ENCODE results near the gene VAMP2.
A peak's percentile ranks its signal among the peaks of the same experiment; 100 is the strongest.

VAMP2 gene

DNA sequence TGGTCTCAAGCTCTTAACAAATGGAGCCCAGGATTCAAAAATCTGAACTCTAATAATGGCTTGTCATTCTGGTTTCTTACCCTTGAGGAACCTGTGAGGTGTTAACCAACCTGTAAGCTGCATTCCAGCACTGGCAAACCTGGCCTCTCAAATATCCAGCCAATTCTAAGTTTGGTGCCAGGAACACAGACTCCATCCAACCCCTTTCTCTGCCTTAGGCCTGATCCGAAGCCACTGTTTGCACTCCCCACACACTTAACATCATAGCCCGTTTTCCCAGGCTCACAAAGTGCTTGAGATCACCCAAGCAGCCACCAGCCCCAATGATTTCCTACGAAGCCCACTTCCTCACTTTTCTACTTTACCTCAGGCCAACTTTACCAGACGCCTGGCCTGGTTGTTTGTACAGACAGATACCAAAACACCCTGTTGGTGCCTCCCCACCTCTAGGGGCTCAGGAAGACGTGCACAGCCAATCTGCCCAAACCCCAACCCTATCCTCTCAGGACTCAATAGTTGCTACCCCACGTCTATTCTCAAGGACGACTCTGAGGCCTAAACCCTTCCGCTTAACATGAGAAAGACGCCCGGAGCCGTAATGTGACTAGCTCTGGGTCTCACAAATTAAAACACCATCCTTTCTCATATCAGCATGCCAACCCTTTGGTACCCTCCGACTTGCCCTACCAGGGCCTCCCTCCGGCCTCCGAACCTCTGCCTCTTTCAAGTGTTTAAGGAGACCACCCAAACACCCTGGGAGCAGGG is 7.3 kb downstream of the VAMP2 start:
- no peak for DNase-seq (ENCODE audit: low read depth in 2 of 2)

DNA sequence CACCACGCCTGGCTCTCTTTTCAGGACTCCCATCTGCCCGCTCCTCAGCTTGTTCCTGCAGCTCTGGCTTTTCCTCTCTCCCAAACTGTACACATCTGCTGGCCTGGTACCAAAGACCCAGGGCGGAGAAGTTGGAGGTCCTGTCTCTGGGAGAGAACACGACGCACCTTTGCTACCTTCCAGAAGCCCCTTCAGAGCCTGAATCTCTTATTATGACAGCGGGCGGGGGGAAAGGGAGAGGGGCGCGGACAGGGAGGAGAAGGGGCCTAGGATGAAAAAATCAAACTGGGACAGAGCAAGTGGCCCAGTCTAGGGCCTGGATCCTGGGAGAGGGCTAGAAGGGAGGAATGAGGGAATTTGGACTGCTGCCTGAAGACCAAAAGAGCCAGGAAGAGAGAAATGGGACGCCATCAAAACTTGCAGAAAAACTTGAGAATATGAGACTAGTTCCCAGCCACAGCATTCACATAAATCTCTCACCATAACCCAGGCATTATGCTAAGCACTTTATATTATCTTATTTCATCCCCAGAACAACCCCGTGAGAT is 8.1 kb downstream of the VAMP2 start:
- no peak for DNase-seq (ENCODE audit: low read depth in 2 of 2)

DNA sequence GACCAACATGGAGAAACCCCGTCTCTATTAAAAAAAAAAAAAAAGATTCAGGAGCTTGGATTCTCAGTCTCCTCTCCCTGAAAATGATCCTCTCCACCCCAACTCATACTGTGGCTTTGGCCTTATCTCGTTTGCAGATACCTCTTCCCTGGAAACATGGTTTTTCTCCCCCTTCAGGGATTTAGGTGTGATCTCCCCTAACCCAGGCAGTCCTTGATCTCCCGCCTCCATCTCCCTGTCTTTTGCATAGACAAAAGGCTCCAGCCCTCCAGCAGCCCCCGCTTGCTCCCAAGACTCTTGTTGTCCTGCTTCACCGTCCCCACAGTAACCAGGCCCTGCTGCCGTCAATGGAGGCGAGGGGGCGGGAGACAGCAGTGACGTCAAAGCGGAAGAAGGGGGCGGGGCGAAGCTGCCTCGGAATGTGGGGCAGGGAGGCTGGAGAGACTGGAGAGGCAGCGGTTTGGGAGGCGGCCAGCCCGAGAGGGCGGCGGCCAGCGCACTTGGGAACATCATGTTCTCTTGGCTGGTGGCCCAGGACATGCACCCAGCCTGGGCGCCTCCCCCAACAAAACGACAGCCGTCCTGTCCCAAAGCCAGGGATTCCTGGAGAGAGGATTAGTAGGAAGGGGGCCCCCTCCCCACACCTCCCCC is 8.7 kb downstream of the VAMP2 start:
- peak; percentile 72 to 77 for DNase-seq (ENCODE audit: low read depth in 2 of 2)

DNA sequence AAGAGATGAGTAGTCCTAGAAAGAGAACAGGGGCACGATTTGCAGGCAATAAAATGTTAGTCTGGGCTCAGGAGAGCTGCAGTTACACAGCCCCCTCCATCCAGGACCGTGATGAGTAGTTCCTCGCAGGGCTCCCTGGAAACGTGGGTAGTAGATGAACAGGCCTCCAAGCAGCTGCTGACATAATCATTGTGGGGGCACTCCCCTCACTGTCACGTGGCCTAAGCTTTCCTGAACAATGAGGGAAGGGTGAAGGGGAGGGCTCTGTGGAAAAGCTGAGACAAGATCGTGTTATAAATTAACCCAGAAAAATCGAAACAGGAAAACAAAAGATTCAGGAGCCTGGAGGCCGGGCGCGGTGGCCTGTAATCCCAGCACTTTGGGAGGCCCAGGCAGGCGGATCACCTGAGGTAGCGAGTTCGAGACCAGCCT is 9.2 kb downstream of the VAMP2 start:
- peak; percentile 58 to 62 for DNase-seq (ENCODE audit: low read depth in 2 of 2)

DNA sequence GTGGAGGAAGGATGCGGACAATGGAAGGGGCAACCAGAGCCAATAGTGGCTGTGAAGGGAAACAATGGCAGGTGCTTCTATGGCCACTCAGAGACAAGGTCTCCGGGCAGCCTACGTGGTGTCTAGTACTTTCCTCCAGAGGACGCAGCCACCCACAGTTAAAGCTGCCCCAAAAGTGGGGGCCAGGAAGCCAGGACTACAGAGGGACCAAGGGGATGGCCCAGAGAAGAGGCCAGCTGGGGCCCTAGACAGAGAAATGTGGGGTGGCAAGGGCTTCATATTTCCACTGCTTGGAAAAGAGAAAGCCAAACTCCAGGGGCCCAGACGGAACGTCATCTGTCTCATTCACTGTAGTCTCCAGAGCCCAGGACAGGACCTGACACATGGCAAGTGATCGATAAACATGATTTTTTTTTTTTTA is 9.7 kb downstream of the VAMP2 start:
- DNase-seq (ENCODE audit: low read depth in 2 of 2), result no peak

DNA sequence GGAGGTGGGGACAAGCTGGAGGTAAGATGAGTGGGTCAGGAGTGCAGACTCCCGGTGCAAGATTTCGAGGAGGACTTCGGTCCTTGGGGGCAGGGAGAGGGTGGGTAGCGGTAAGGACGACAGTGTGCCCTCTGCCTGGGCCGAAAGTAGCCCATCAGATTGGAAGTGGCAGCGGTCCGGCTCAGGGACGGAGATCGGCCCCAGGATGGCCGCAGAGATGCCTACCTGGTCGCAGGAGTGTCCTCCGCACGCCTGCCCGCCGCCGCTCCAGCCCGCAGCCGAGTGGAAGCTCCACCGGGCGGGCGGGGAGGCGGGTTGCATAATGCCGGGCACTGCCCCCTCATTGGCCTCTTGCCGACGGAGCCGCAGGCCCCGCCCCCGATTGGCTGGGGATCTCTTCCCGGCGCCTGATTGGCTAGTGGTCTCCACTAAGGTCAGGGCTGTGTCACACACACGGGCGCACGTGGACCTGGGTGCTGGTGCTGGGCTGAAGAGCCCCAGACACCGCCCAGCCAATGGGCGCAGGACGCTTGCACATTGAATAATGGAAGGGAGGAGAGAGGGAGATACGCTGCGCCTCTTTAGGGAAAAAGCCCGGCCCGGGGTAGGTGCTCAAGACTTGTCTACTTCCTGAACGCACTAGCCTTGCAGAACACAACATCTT is 10.5 kb downstream of the VAMP2 start, which contains the start of gene PER1:
Gene PER1, minus strand, starts transcription at position 293 of the 664 bp plus-strand sequence. CDS start 1,698 bp downstream, outside the sequence.
- peak; percentile 70 to 84 for DNase-seq (ENCODE audit: low read depth in 2 of 2)

DNA sequence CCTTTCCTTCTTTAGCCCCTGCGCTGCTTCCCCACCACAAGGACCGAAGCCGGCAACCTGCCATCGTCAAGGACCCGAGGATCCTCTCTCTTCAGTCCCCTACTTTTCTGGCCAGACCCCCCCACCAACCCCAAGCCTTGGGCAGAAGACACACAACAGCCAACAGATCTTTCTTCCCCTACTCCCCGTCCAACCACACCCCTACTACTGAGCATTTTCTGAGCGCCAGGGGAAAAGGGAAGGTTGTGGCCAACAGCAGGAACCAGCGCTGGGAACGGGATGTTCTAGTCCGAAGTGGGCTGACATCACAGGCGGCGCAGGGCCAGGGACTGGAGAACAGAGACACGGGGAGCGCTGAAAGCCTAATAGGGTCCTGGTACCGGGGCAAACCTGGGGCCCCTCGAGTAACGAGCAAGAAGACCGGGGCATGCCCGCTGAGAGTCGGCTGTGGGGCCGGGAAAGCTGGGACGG is 11.1 kb downstream of the VAMP2 start:
- DNase-seq (ENCODE audit: low read depth in 2 of 2), result no peak

DNA sequence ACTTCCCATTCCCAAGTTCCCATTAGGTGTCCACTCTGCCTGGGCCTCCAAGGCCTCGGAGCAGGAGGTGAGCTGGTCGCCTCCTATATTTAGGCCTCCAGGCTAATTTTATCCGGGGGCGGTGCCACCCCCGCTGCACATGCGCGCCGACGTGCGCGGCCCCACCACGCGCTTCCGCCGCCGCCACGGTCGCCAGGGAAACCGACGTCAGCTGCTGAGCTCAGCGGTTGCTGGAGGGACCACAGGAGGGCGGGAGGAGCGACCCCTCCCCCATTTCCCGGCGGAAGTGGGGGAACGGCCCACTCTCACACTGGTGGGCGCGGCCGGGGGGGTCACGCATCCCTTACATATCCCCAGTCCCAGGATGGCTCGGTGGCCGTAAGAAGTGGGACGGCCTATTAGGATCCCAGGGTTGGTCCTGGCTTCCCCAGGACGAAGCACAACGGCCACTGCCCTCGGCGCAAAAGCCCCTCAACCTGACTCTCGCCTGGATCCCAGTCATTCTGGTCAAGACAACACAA is 11.6 kb downstream of the VAMP2 start:
- peak; percentile 80 to 92 for DNase-seq (ENCODE audit: low read depth in 2 of 2)

DNA sequence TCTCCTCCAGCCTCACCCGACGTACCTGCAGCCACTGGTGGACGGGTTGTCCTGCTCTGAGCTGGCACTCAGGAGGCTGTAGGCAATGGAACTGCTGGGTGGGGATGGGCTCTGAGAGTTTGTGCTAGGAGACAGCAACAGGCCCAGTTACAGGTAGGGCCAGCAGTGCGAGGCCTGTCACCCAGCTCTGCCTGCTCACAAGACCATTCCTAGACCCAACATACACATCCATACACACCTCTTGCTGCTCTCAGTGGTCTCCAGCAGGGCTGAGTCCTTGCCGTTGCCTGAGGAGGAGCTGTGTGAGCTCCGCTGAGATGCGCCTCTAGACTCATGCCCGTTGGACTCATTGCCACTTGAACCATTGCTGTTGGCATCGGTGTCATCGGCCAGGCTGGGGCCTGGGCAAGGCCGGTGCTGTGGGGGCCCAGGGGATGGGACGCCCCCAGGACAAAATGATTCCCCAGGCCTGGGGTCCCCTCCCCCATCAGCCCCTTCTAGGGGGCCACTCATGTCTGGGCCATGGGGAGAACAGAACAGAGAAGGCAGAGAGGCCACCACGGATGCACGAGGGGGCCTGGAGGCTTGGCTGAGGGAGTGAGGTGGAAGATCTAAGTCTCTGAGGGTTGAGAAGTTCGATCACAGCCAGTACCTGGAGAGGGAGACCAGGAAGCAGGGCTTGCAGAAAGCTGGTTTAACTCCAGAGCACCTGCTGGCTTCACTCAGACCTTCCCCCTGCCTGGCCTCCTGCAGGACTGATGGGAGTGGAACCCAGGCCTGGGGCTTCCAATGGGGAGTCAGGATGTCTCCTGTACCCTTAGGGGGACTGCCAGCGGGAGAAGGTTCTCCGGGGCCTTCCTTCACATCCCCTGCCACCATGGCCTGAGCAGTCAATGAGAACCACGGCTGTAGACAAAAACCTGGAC is 12.3 kb downstream of the VAMP2 start:
- DNase-seq (ENCODE audit: low read depth in 2 of 2), result no peak

DNA sequence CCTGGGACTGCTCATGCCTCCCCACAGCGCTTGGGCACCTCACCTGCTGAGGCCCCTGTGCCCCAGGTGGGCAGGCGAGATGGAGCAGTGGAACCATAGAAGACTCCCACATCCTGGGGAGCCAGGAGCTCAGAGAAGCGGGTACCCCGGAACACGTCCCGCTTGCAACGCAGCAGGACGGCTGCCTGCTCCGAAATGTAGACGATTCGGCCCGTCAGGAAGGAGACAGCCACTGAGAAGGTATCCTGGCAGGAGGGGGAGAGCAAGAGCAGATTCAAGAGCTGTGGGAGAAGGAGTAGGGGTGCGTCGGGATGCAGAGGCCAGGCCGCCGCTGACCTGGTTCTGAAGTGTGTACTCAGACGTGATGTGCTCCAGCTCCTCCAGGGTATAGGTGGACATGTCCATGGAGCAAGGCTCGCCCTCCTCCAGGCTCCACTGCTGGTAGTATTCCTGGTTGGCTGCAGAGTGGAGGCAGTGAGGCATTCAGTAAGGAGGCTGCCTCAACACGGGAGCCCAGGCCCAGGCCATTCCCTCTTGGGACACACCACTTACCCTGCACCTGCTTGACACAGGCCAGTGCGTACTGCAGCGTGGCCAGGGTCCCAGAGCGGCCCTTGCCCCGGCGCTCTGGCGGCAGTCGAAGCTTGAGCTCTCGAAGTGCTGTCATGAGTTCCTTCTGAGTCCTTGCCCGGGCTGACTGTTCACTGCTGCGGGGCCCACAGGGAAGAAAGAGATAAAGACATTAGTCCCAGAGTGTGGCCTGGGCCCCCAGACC is 13.1 kb downstream of the VAMP2 start:
- DNase-seq (ENCODE audit: low read depth in 2 of 2), result no peak

DNA sequence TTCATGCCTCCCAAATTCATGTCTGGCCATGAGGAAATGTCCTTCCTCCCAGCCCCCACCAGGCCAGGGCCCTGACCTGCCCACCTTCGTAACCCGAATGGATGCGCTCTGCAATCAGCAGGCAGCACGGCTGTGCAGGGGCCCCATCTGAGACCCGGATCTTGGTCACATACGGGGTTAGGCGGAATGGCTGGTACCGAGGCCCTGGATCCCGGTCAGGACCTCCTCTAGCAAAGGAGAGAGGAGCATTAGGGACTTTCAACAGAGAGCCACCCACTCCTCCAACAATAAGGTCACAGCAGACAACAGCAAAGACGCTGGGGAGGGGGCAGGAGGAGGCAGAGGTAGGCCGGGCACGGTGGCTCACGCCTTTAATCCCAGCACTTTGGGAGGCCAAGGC is 14.2 kb downstream of the VAMP2 start:
- no peak for DNase-seq (ENCODE audit: low read depth in 2 of 2)

DNA sequence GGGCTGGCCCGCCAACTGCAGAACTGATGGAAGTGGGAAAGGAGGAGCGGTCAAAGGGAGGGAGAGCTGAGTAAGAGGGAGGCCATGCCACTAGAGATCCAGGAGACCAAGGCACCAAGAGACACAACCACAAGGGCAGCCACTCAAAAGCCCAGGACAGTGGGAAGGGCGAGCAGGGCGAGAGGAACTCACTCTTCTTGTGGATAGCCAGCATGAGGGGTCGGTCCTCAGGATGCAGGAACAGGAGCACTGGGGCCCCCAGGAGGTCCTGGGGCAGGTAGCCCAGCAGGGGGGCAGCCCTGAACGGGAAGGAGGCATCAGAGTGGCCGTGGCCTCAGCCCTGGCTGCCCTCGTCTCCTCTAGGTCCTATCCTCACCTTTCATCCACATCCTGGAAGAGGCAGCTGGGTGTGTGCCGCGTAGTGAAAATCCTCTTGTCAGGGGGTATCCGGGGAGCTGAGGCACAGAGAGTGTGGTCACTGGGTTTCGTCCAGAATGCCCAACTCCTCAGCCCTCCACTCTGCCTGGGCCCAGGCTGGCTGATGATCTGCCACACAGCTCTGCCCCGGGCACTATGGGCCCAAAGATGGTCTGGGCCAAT is 14.8 kb downstream of the VAMP2 start:
- DNase-seq (ENCODE audit: low read depth in 2 of 2), result no peak

DNA sequence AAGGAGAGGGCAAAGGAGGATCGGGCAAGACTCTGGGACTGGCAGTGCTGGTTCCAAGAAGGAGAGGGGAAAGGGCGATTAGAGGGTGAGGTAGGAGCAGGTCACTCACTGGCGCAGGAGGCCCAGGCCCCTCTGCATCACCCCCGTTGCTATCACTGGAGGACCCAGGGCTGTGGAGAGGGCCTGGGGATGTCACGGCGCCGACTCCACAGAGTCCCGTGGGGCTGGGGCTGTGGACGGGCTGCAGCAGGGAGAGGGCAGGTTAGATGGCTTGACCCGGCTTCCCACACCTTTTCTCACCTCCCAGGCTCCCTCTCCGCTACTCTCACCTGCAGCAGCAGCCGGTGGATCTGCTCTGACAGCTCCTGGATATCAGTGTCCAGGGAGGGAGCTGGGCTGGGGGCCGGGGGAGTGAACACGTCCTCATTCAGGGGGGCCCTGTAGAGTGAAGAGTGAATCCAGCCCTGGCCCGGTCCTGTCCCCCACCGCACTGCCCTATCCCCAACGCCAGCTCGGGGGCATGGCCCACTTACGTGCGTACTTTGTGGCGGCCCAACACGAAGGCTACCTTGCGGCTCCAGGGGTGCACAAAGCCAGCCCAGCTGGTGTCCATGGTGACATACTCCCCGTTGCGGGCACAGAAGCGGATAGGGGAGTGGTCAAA is 15.5 kb downstream of the VAMP2 start:
- no peak for DNase-seq (ENCODE audit: low read depth in 2 of 2)

DNA sequence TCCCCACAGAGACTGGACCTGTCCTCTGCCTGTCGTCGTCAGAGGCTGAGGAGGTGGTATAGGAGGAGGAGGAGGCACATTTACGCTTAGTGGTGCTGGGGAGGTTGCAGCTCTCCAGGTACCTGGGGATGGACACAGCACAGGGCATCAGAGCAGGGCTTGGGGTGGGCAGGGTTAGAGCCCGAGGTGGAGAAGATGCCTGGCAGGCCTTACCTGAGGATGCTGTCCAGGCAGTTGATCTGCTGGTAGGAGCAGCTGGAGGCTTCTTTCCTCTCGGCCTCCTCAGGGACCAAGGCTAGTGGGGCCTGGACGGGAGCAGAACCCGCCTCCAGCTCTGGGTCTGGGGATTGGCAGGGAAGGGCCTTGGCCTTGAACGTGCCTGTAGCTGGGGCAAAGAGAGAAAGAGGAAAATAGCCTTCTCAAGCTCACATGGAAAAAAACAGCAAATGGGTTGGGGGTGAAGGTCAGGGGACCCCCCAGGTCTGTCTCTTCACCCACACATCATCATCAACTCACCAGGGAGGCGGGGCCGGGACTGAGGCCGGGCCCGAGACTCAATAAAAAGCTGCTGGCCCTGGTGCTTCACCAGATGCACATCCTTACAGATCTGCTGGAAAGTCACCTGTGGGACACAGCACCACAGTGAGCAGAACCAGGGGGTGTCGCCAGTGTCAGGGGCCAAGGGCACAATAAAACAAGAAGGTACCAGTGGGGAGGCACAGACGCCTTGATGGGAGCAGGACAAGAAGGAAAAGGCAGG is 16.2 kb downstream of the VAMP2 start:
- no peak for DNase-seq (ENCODE audit: low read depth in 2 of 2)

DNA sequence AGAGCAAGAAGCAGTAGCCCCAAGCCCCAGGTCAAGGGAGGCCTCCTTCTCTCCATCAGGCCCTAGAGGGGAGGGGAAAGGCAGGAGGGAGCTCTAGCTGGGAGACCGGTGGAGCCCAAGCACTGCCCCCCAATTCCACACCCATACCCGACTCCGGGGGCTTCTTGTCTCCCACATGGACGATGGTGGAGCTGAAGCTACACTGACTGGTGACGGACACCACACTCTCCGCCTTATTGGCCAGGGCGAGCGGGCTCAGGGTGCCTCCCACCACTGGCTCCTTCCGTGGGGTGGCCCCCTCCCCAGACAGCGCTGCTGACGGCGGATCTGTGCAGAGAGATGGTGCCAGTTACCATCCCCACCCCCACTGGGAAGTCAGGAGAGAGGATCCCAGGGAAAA is 16.9 kb downstream of the VAMP2 start:
- DNase-seq (ENCODE audit: low read depth in 2 of 2), result no peak

DNA sequence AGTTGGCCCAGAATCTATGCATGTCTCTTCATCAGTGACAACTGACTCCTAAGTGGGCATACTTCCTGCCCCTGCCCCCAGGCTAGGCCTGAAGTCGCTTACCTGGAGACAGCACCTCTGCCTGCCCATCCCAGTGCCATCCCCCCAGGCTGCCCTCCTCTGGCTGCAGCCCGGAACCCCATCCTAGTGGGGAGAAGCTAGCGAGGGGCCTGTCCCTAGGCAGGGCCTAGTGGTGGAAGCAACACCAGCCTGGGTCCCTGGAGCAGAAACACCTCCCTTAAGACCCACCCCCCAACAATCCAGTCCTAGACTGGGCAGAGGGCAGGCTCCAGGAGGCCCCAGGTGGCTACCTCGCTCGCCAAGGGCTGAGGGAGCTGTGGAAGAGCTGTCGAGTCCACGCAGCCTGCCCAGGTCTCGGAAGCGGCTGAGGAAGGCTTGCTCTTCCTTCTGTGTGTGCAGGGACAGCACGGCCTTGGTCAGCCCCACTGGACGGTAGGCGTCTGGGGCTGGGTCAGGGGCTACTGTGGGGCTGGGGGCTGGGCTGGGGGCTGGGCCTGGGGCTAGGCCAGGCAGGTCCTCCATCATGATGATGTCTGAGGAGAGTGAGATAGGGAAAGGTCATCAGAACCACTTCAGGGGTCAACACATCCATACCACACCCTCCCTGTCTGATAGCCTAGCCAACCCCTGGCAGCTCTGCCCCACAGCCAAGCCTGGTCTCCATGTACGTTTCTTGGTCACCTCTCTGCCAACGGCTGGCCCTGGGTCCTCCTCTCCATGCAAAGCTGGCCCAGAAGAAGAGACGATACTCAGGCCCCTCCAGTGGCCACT is 18.1 kb downstream of the VAMP2 start:
- DNase-seq (ENCODE audit: low read depth in 2 of 2), result no peak

DNA sequence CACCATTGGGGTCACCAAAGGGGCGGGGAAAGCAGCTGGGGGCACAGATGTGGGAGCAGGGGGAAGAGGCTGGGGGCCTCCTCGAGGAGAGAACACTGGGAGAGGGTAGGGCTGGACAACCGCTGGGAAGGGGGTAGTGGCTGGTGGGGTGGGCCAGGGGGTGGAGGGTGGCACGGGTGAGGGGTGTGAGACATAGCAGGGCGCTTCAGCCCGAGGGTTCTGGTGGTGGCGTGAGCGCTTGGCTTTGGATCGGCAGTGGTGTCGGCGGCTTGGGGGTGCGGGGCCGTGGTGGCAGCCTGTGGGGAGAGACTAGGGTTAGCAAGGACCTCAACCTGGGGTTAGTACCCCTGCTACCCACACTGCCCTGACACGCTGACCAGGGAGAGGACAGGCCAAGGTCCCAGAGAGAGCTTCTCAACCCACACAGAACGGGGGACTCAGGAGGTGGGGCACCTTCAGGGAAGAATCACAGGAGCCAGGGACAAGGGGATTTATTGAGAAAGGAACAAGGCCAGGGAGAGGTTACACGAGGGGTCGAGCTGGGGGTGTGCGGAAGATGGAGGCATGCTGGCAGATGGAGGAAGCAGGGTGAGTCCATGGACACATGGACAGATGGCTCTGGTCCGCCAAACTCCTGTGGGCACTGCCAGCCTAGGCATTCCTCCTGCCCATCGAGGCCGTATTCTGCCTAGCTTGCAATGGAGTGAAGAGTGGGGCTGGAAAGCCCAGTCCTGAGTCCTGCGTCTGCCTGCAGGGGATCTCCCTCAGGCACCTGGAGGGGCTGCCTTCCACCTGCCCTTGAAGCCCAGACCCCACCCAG is 19.0 kb downstream of the VAMP2 start:
- DNase-seq (ENCODE audit: low read depth in 2 of 2), result no peak
